ENCODE data around the gene FHIT.
"Not testable (repeated sequence)": the region's sequence is repeated elsewhere in the genome, so short reads cannot be mapped to it uniquely, and the experiment has no call there.

Gene FHIT

GRCh38 chr3:61053781-61054496 is 197.3 kb downstream of the FHIT start:
- no peak for DNase-seq

- no peak for DNase-seq
Measured at GRCh38 chr3:61052851-61053250, 198.4 kb downstream of the FHIT start.

- DNase-seq: no peak
Measured at GRCh38 chr3:61051666-61052065, 199.6 kb downstream of the FHIT start.

- not testable (repeated sequence) for DNase-seq
Measured at GRCh38 chr3:61045169-61045568, 206.1 kb downstream of the FHIT start.

- DNase-seq: no peak
Measured at GRCh38 chr3:61043156-61043555, 208.1 kb downstream of the FHIT start.

DNA sequence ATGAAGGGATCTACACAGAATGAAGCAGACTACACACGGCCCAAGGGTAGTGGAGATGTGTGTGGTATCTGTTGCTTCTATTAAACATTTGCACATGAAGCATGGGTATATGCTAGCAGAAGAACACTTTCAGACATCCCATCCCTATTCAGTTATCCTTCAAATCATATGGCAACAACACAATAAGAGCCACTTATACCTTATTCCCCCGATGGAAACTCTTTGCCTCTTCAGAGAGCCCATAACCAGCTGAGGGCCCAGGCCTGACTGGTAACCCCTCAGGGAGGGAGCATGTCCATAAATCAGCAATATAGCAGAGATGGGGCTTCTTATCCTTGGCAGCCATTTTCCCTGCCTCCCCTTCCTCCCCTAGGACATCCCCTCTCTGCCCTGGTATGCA is 210.6 kb downstream of the FHIT start:
- DNase-seq: no peak

DNA sequence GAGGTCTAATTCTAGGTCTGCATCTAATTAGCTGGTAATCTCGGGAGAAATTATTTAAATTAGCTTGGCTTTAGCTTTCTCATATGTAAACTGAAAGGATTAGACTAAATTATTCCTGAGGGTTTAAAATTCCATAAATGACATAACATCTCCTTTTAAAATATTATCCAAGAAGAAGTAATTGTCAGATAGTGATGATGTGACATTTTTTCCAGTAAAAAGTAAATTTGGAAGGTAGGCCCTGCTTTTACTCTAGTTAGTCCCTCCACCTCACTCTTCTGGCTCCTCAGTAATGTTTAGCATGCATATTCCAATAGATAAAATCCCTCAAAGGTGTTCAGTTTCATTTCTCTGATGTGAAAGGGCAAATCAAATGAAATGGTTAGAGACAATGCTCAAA is 215.7 kb downstream of the FHIT start:
- DNase-seq: no peak

DNA sequence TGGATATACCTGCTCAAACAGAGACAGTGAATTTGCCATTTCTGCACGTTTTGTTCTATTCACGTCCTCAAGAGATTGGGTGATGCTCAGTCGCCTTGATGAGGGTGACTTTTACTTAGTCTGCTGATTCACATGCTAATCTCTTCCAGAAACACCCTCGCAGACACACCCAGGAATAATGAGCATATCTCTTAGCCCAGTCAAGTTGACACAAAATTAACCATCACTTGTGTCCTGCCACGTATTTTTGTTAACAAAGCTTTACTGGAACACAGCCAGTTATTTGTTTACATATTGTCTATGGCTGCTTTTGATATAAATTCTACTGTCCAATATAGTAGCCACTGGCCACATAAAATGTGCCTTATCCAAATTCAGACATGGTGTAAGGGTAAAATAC is 218.3 kb downstream of the FHIT start:
- no peak for DNase-seq

GRCh38 chr3:61031503-61031902 is 219.7 kb downstream of the FHIT start:
- DNase-seq: no peak

- DNase-seq: no peak
Measured at GRCh38 chr3:61030469-61031035, 220.7 kb downstream of the FHIT start.

GRCh38 chr3:61029194-61029593 is 222.1 kb downstream of the FHIT start:
- DNase-seq: no peak

- DNase-seq: no peak
Measured at GRCh38 chr3:61018807-61019206, 232.4 kb downstream of the FHIT start.

DNA sequence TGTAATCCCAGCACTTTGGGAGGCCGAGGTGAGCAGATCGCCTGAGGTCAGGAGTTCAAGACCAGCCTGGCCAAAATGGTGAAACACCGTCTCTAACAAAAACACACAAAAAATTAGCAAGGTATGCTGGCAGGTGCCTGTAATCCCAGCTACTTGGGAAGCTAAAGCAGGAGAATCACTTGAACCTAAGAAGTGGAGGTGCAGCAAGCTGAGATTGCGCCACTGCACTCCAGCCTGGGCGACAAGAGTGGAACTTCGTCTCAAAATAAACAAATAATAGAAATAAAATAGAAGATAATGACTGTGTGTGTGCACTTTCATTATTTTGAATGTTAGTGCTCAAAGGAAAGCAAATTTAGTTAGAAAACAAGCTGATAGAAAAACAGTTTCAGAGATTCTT is 234.2 kb downstream of the FHIT start:
- not testable (repeated sequence) for DNase-seq

DNA sequence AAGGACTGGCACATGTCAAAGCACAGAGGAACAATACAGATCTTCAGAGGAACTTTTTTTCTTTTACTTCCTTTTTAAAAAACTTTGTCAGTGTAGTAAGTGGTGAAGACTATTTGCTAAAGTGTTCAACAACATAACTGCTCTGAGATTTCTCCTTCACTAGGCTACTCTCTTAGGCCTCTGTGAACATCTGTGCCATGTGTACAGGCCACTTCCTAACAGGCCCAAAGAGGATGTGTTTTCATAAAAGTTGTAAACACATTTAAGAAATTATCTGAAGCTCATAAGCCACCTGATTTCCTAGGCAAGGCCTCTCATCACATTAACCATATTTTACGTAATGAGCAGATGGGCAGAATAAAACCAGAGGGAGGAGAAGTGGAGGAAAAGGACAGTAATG is 235.4 kb downstream of the FHIT start:
- DNase-seq: no peak

DNA sequence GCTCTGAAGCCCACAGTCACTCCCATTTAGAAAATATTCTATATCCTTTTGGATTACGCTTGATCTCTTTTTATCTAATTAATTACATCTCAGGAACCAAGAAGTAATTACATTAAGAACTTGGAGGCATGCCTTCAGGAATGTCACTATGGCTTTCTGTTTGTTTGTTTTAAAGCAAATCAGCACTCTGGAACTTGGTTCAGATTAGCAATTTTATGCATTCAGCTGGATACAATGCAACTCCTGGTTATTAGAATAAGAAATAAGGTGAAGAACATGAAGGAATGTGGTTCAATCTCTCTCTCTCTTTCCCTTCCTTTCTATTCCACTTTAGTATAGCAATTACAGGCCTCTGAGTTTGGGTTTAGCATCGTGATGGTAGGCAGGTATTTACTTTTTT is 235.8 kb downstream of the FHIT start:
- no peak for DNase-seq

- DNase-seq: no peak
Measured at GRCh38 chr3:61008998-61009380, 242.3 kb downstream of the FHIT start.

- DNase-seq: no peak
Measured at GRCh38 chr3:61008153-61008997, 242.9 kb downstream of the FHIT start.

DNA sequence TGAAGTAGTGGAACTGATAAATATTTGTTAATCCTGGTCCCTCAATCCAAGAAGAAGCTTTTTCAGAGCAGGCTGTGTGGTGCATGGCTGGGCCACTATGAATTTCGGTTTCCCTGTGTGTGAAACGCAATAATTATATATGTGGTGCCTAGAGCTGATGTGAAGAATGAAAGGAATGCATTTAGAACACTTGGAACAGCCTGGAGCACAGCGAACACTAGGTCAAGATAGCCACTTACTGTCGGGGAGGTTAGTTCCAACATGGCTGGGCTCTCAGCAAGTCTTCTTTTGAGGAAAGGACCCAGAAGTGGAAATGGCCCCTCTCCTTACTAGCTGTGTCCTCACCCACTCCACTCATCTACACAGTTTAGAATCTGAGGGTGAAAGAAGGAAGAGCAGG is 245.7 kb downstream of the FHIT start:
- DNase-seq: no peak

GRCh38 chr3:60998858-60999257 is 252.4 kb downstream of the FHIT start:
- DNase-seq: no peak

- no peak for DNase-seq
Measured at GRCh38 chr3:60992395-60992794, 258.9 kb downstream of the FHIT start.

GRCh38 chr3:60990442-60990730 is 260.9 kb downstream of the FHIT start:
- no peak for DNase-seq

DNA sequence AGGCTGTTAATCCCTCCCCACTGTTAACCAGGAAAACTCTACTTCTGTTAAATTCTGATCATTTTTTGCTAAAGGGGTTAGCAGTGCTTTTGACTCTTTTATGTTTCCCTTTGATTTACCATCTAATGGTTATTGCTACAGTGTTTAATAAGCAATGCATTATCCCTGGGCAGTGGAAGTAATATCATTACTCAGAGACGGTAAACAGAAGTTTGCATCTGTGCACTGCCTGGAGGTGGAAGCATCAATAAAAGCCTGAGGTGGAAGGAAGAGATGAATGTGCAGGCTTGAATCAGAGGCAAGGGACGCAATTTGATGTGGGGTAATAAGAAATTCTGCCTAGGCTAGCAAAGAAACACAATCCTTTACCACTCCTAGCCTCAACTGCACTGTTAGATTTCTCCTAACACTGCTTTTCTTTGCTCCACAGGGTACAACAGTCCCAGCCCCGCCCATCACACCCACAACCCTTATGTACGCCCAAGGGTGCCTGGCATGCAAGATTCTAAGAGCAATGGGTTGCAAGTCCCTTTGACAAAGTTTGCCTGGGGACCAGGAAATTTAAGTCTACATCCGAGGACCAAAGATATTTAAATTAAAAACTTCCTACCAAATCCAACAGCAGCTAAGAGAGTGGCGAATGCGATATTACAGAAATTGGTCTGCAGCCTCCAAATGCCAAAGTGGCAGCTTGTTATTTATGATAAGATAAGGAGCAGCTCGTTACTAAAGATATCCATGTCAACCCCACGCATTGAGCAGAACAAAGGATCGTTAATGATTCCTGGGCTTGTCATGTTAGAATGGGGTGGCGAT is 261.4 kb downstream of the FHIT start:
- no peak for DNase-seq

- DNase-seq: not testable (repeated sequence)
Measured at GRCh38 chr3:60987191-60987590, 264.1 kb downstream of the FHIT start.

Data from DMS 273 treated with DMSO at 0.1 percent for 48 hours (cell line).